H1 (cell line): ENCODE data around the gene ING4. TPM values are rescaled to one million over a fixed set of nuclear protein-coding genes. Genes with fewer than 3 reads are reported as not detected.

Experiments used
- CTCF ChIA-PET: fragments of 300-600 bp; sonication (Branson Sonifier 250); formaldehyde crosslinking; loops from one replicate; lab custom pipeline; 2021; ENCODE audit not compliant: partially characterized antibody; lab: Charles Lee
- POLR2A ChIA-PET: fragments of 300-600 bp; sonication (Branson Sonifier 250); formaldehyde crosslinking; loops from one replicate; lab custom pipeline; 2021; ENCODE audit warnings: inconsistent platforms; ENCODE audit not compliant: partially characterized antibody; lab: Charles Lee
- DNase-seq, 2 experiments: peaks; one replicate each; pipeline versions ENCODE4 v3.0.0 to v3.0.0-alpha.2; 2010 to 2022; ENCODE audit warnings: low spot score in 2 of 2, low read depth in 1 of 2, mixed read lengths in 1 of 2
- FAIRE-seq: peaks from 2 replicates; lab custom pipeline; 2011; peaks lifted over from hg19 to GRCh38; lab: Jason Lieb, UNC
- H2AFZ ChIP-seq: 2 replicates; pipeline ENCODE4 v1.8.1; 2012; ENCODE audit warnings: low read length, inconsistent platforms
- H2AK5ac ChIP-seq: 2 replicates; pipeline ENCODE4 v1.6.1; 2013; ENCODE audit warnings: low read depth, low read length
- H2BK120ac ChIP-seq: replicated peaks from 2 replicates; pipeline ENCODE3; 2013; ENCODE audit warnings: low read depth, low read length, inconsistent platforms
- H2BK12ac ChIP-seq: 2 replicates; pipeline ENCODE4 v1.6.1; 2013; ENCODE audit warnings: low read depth, low read length
- H2BK15ac ChIP-seq: 2 replicates; pipeline ENCODE4 v1.6.1; 2013; ENCODE audit warnings: low read length
- H2BK20ac ChIP-seq: 2 replicates; pipeline ENCODE4 v1.6.1; 2013; ENCODE audit warnings: low read length
- H2BK5ac ChIP-seq: 2 replicates; pipeline ENCODE4 v1.6.1; 2013; ENCODE audit warnings: low read depth, low read length
- H3K14ac ChIP-seq: 2 replicates; pipeline ENCODE4 v1.6.1; 2013; ENCODE audit warnings: inconsistent platforms; ENCODE audit not compliant: insufficient read length
- H3K18ac ChIP-seq: 2 replicates; pipeline ENCODE4 v1.6.1; 2013; ENCODE audit warnings: low read length; ENCODE audit errors: extremely low read depth
- H3K23ac ChIP-seq: 2 replicates; pipeline ENCODE4 v1.6.1; 2013; ENCODE audit warnings: inconsistent platforms; ENCODE audit not compliant: insufficient read length
- H3K23me2 ChIP-seq: 2 replicates; pipeline ENCODE4 v1.6.1; 2013; ENCODE audit warnings: low read depth, low read length
- H3K27ac ChIP-seq: 2 replicates; pipeline ENCODE4 v1.6.1; 2011; ENCODE audit warnings: low read depth, low read length, inconsistent platforms
- H3K27me3 ChIP-seq, 4 experiments: replicated peaks in 1 of 4; 1 replicate in 1 of 4; 2 replicates in 3 of 4; pipeline versions ENCODE4 v1.6.1 to v1.8.1; 2011 to 2013; ENCODE audit warnings: low read length in 3 of 4, mild to moderate bottlenecking in 3 of 4, inconsistent platforms in 2 of 4, mixed read lengths in 2 of 4, moderate library complexity in 1 of 4; ENCODE audit not compliant: control insufficient read depth in 3 of 4, insufficient read depth in 3 of 4; ENCODE audit errors: extremely low read depth in 1 of 4
- H3K36me3 ChIP-seq, 4 experiments: 2 replicates each; pipeline versions ENCODE4 v1.6.1 to v1.8.1; 2011 to 2013; ENCODE audit warnings: mild to moderate bottlenecking in 4 of 4, low read length in 3 of 4, moderate library complexity in 2 of 4, control low read depth in 1 of 4, inconsistent platforms in 1 of 4; ENCODE audit not compliant: insufficient read depth in 4 of 4, control insufficient read depth in 2 of 4
- H3K4ac ChIP-seq: replicated peaks from 2 replicates; pipeline ENCODE3; 2013; ENCODE audit warnings: low read length, low read depth, mixed read lengths, inconsistent platforms; ENCODE audit not compliant: insufficient read length
- H3K4me1 ChIP-seq, 4 experiments: replicated peaks in 1 of 4; 1 replicate in 1 of 4; 2 replicates in 3 of 4; pipeline versions ENCODE4 v1.6.1 to v1.8.1; 2011 to 2013; ENCODE audit warnings: low read length in 3 of 4, inconsistent platforms in 2 of 4, mixed read lengths in 1 of 4; ENCODE audit not compliant: insufficient read depth in 4 of 4, control insufficient read depth in 3 of 4
- H3K4me2 ChIP-seq, 2 experiments: 2 replicates each; pipeline versions ENCODE4 v1.6.1 to v1.8.1; 2011 to 2013; ENCODE audit warnings: low read depth in 2 of 2, low read length in 2 of 2, control low read depth in 1 of 2, inconsistent platforms in 1 of 2, mild to moderate bottlenecking in 1 of 2; ENCODE audit not compliant: insufficient read depth in 1 of 2
- H3K4me3 ChIP-seq, 4 experiments: fragments of 200-600, 300-600 bp in 1 of 4; sonication (generic), shearing (Covaris generic), sonication (Bioruptor Twin) in 1 of 4; 2 replicates each; pipeline versions ENCODE4 v1.5.1 to v1.8.1; 2011 to 2016; ENCODE audit warnings: low read length in 4 of 4, low read depth in 3 of 4, control low read depth in 2 of 4, inconsistent platforms in 2 of 4, mild to moderate bottlenecking in 2 of 4, mixed read lengths in 1 of 4, moderate library complexity in 1 of 4; ENCODE audit not compliant: insufficient read depth in 2 of 4; ENCODE audit errors: extremely low read depth in 1 of 4
- H3K56ac ChIP-seq: replicated peaks from 2 replicates; pipeline ENCODE3; 2013; ENCODE audit warnings: low read depth, mild to moderate bottlenecking, mixed read lengths, low read length, inconsistent platforms; ENCODE audit not compliant: insufficient read length
- H3K79me1 ChIP-seq: 2 replicates; pipeline ENCODE4 v1.6.1; 2013; ENCODE audit warnings: low read depth, low read length, control low read depth
- H3K79me2 ChIP-seq, 2 experiments: 2 replicates each; pipeline versions ENCODE4 v1.6.1 to v1.8.1; 2012 to 2013; ENCODE audit warnings: low read length in 2 of 2, mild to moderate bottlenecking in 2 of 2, inconsistent platforms in 1 of 2; ENCODE audit not compliant: insufficient read depth in 2 of 2, control insufficient read depth in 1 of 2
- H3K9ac ChIP-seq, 4 experiments: replicated peaks in 1 of 4; 1 replicate in 1 of 4; 2 replicates in 3 of 4; pipeline versions ENCODE4 v1.6.1 to v1.8.1; 2011 to 2013; ENCODE audit warnings: low read depth in 3 of 4, low read length in 3 of 4, control low read depth in 2 of 4, mild to moderate bottlenecking in 2 of 4, moderate library complexity in 2 of 4, inconsistent platforms in 1 of 4; ENCODE audit errors: extremely low read depth in 1 of 4
- H3K9me3 ChIP-seq, 2 experiments: 2 replicates each; pipeline versions ENCODE4 v1.6.1 to v1.8.1; 2012 to 2013; ENCODE audit warnings: mild to moderate bottlenecking in 2 of 2, moderate library complexity in 2 of 2, control low read depth in 1 of 2, inconsistent platforms in 1 of 2, low read depth in 1 of 2, low read length in 1 of 2, mixed read lengths in 1 of 2; ENCODE audit not compliant: insufficient read depth in 2 of 2
- H4K20me1 ChIP-seq, 2 experiments: replicated peaks in 1 of 2; 2 replicates each; pipeline versions ENCODE3 to v1.8.1; 2011 to 2013; ENCODE audit warnings: inconsistent platforms in 2 of 2, low read length in 2 of 2, mild to moderate bottlenecking in 1 of 2; ENCODE audit not compliant: insufficient read depth in 2 of 2, control insufficient read depth in 1 of 2
- H4K5ac ChIP-seq: 2 replicates; pipeline ENCODE4 v1.6.1; 2013; ENCODE audit warnings: low read length, low read depth, mixed read lengths, inconsistent platforms; ENCODE audit not compliant: insufficient read length
- H4K8ac ChIP-seq: 2 replicates; pipeline ENCODE4 v1.8.0; 2013; ENCODE audit warnings: mild to moderate bottlenecking, moderate library complexity, low read length, inconsistent platforms; ENCODE audit not compliant: insufficient read depth; ENCODE audit errors: extremely low read depth
- H4K91ac ChIP-seq: replicated peaks from 2 replicates; pipeline ENCODE3; 2013; ENCODE audit warnings: low read length, mixed read lengths, inconsistent platforms; ENCODE audit not compliant: insufficient read length
- ATF2 ChIP-seq: IDR thresholded peaks from 2 replicates; pipeline ENCODE4 v1.6.1; 2012; ENCODE audit warnings: low read length, inconsistent platforms
- HDAC2 ChIP-seq, 2 experiments: fragments of 300-600 bp in 1 of 2; sonication (generic) in 1 of 2; IDR thresholded peaks; 2 replicates each; pipeline ENCODE4 v1.6.1; 2011 to 2012; ENCODE audit warnings: low read depth in 2 of 2, low read length in 2 of 2, mild to moderate bottlenecking in 2 of 2, moderate library complexity in 2 of 2, borderline replicate concordance in 1 of 2, inconsistent platforms in 1 of 2
- JUND ChIP-seq: IDR thresholded peaks from 2 replicates; pipeline ENCODE4 v1.6.1; 2011; ENCODE audit warnings: mild to moderate bottlenecking, improper control_type of control experiment, low read length
- NANOG ChIP-seq: IDR thresholded peaks from 2 replicates; pipeline ENCODE4 v1.6.1; 2011; ENCODE audit warnings: low read length, low read depth, mild to moderate bottlenecking, inconsistent platforms; ENCODE audit not compliant: insufficient read depth, poor library complexity, severe bottlenecking
- RFX5 ChIP-seq: IDR thresholded peaks from 2 replicates; pipeline ENCODE4 v1.6.1; 2011; ENCODE audit warnings: low read depth, low read length, improper control_type of control experiment, borderline replicate concordance
- SIX5 ChIP-seq: IDR thresholded peaks from 2 replicates; pipeline ENCODE4 v1.6.1; 2011; ENCODE audit warnings: mild to moderate bottlenecking, low read depth, low read length
- SP2 ChIP-seq: IDR thresholded peaks from 2 replicates; pipeline ENCODE4 v1.6.1; 2012; ENCODE audit warnings: mild to moderate bottlenecking, low read length, inconsistent platforms
- SP4 ChIP-seq: IDR thresholded peaks from 2 replicates; pipeline ENCODE4 v1.6.1; 2012; ENCODE audit warnings: low read length, inconsistent platforms
- SUZ12 ChIP-seq: fragments of 200-600 bp; sonication (generic); IDR thresholded peaks from 2 replicates; pipeline ENCODE4 v1.6.1; 2012; ENCODE audit warnings: mild to moderate bottlenecking, inconsistent platforms, low read length, moderate library complexity, mixed read lengths
- TEAD4 ChIP-seq: IDR thresholded peaks from 2 replicates; pipeline ENCODE4 v1.6.1; 2012; ENCODE audit warnings: low read depth, low read length, inconsistent platforms, mixed read lengths
- WGBS, 2 experiments: shearing (Covaris generic) in 1 of 2; methylation state at CpG; one replicate each; pipeline versions ENCODE4 v1.1.6 to v1.1.7; 2013 to 2015; ENCODE audit warnings: low lambda C conversion rate in 2 of 2, mixed read lengths in 2 of 2, inconsistent platforms in 1 of 2, low coverage in 1 of 2, missing lambda C conversion rate in 1 of 2; ENCODE audit not compliant: insufficient replicate concordance in 2 of 2, insufficient coverage in 1 of 2, insufficient read length in 1 of 2; ENCODE audit errors: extremely low coverage in 1 of 2, missing lambda C conversion rate in 1 of 2; 5-methylcytosine and 5-hydroxymethylcytosine counted together
- polyA plus RNA-seq, 7 experiments: library from polyadenylated mRNA; depleted of rRNA in 3 of 7; stranded (reverse) in 5 of 7; unstranded in 2 of 7; fragments of >200 nt in 5 of 7; fragments of 200-250 nt in 2 of 7; gene quantifications; 1 replicate in 5 of 7; 2 replicates in 1 of 7; 4 replicates in 1 of 7; pipeline versions ENCODE4 v1.2.1 to v1.2.3, GENCODE V29; 2011 to 2013; ENCODE audit warnings: missing spikeins in 2 of 7, mixed read lengths in 2 of 7
- total RNA-seq: library from RNA; stranded (reverse); fragmentation: NEBNext Ultra II Directional; extraction: Animal tissue kit (Norgen Biotek cat#: 25700); gene quantifications from 2 replicates; pipeline ENCODE4 v1.2.1, GENCODE V29; 2021

The ING4 gene
- total and polyA plus RNA-seq, 2 of the 8 experiments (the other 6 are each of a cell fraction or from before 2014, with no cell fraction given): 22.9 to 28.6 TPM

GRCh38 chr12:6643569-6644256 lies 19.2 kb downstream of the ING4 start:
- Histone ChIP-seq H3K9me3 (no peaks in the 10 kb centered on the region), H3K36me3 (no peaks in the 10 kb centered on the region), H3K14ac (no peak overlapping the region), H4K20me1 (no peaks in the 10 kb centered on the region), H3K4me2 (no peak overlapping the region), H3K23me2 (peaks cover 4% of the 10 kb centered on the region; the same call in 1 of the 2 replicates), H3K56ac (no peak overlapping the region), H3K4me1 (peaks cover 0 to 5% (median under 1%) of the 10 kb centered on the region in 4 experiments; a peak in 3 of 7 replicates), H3K4me3 (no peak overlapping the region), H3K23ac (no peak overlapping the region), H3K27ac (no peak overlapping the region), H3K9ac (no peak overlapping the region), H3K27me3 (peaks cover 3 to 7% (median 6%) of the 10 kb centered on the region in 4 experiments; a peak in 4 of 7 replicates), H3K79me2 (no peaks in the 10 kb centered on the region), H3K4ac (no peak overlapping the region), H4K91ac (no peak overlapping the region), H2BK5ac (no peak overlapping the region), H2BK20ac (no peak overlapping the region), H2AK5ac (no peak overlapping the region), H2BK12ac (no peak overlapping the region), H2BK120ac (no peak overlapping the region), H2AFZ (no peak overlapping the region), H2BK15ac (no peak overlapping the region), H3K79me1 (no peaks in the 10 kb centered on the region), H4K5ac (no peak overlapping the region), H4K8ac (no peak overlapping the region), H3K18ac (no peak overlapping the region)
- CTCF ChIA-PET: interaction anchor here (0.7 to 6.3 kb wide), 18 partner anchors 10 to 220 kb away, joined by 3 to 146 read pairs (median 5); partner anchors contain the start of genes LPAR5, MLF2 and ZNF384
- DNase-seq (no peak), FAIRE-seq (no peak)
- POLR2A ChIA-PET: interaction anchor here (0.7 to 3.3 kb wide), 5 partner anchors 12 to 174 kb away, joined by 4 to 18 read pairs (median 4); no protein-coding TSS in a partner anchor
- 93% methylated on average over 6 of the region's 6 CpGs; no CpG with 5 or more reads in 1 of the 2 experiments for WGBS, 2 experiments
- TF ChIP-seq SP2 (no peak), SP4 (no peak), JUND (no peak), RFX5 (no peak), ATF2 (no peak), HDAC2 (IDR thresholded peaks at IDR 0.05; ENCODE audit: borderline replicate concordance in 1 of 2, low read depth in 2 of 2, low read length in 2 of 2) (no peak), SUZ12 (no peak), SIX5 (no peak), TEAD4 (no peak), NANOG (no peak)
